CD8-positive, alpha-beta memory T cell (primary cell): ENCODE data around the gene PEF1. TPM values are rescaled to one million over a fixed set of nuclear protein-coding genes. Genes with fewer than 3 reads are reported as not detected.
A peak's percentile ranks its signal among the peaks of the same experiment; 100 is the strongest.

Experiments used
- CTCF ChIA-PET: fragments of 350-600 bp; sonication (Branson Sonifier 250); formaldehyde crosslinking; loops from one replicate; lab custom pipeline; 2021; ENCODE audit warnings: antibody characterized with exemption; lab: Charles Lee
- POLR2A ChIA-PET: fragments of 350-600 bp; sonication (Branson Sonifier 250); formaldehyde crosslinking; loops from one replicate; lab custom pipeline; 2021; ENCODE audit warnings: antibody characterized with exemption; lab: Charles Lee
- DNase-seq, 5 donors: peaks; one replicate each; pipeline versions ENCODE4 v3.0.0 to v3.0.0-alpha.2; 2020 to 2022; ENCODE audit warnings: mixed read lengths in 1 of 5
- H3K27ac ChIP-seq: one replicate; pipeline ENCODE4 v1.7.0; 2013; ENCODE audit warnings: low read depth, mild to moderate bottlenecking, low read length, moderate library complexity
- H3K27me3 ChIP-seq: 2 replicates; pipeline ENCODE4 v1.7.0; 2013; ENCODE audit warnings: low read length, mild to moderate bottlenecking; ENCODE audit not compliant: insufficient read depth, poor library complexity, severe bottlenecking
- H3K36me3 ChIP-seq: 2 replicates; pipeline ENCODE4 v1.7.0; 2013; ENCODE audit warnings: mild to moderate bottlenecking, low read length, moderate library complexity; ENCODE audit not compliant: insufficient read depth
- H3K4me1 ChIP-seq: 2 replicates; pipeline ENCODE4 v1.7.0; 2013; ENCODE audit warnings: mild to moderate bottlenecking, low read length, moderate library complexity; ENCODE audit not compliant: insufficient read depth
- H3K4me3 ChIP-seq: 2 replicates; pipeline ENCODE4 v1.7.0; 2013; ENCODE audit warnings: mild to moderate bottlenecking, low read length
- H3K9me3 ChIP-seq: 2 replicates; pipeline ENCODE4 v1.7.0; 2013; ENCODE audit warnings: mild to moderate bottlenecking, low read length
- H3K27ac Mint-ChIP-seq, 8 donors: one replicate each; pipeline ENCODE4 v1.8.0; 2020 to 2021; ENCODE audit warnings: mixed read lengths in 8 of 8, mild to moderate bottlenecking in 6 of 8, inconsistent platforms in 3 of 8, moderate library complexity in 3 of 8
- H3K27me3 Mint-ChIP-seq, 2 donors: one replicate each; pipeline ENCODE4 v1.8.0; 2020 to 2021; ENCODE audit warnings: mixed read lengths in 2 of 2, mild to moderate bottlenecking in 1 of 2, moderate library complexity in 1 of 2
- H3K36me3 Mint-ChIP-seq, 3 donors: one replicate each; pipeline ENCODE4 v1.8.0; 2020 to 2021; ENCODE audit warnings: mixed read lengths in 3 of 3, inconsistent platforms in 1 of 3, mild to moderate bottlenecking in 1 of 3
- H3K4me1 Mint-ChIP-seq, 3 donors: one replicate each; pipeline ENCODE4 v1.8.0; 2020 to 2021; ENCODE audit warnings: mixed read lengths in 3 of 3, inconsistent platforms in 1 of 3, mild to moderate bottlenecking in 1 of 3
- H3K4me3 Mint-ChIP-seq, 7 donors: one replicate each; pipeline ENCODE4 v1.8.0; 2020 to 2021; ENCODE audit warnings: mixed read lengths in 7 of 7, mild to moderate bottlenecking in 6 of 7, moderate library complexity in 4 of 7, inconsistent platforms in 2 of 7
- H3K9me3 Mint-ChIP-seq, 5 donors: one replicate each; pipeline ENCODE4 v1.8.0; 2020 to 2022; ENCODE audit warnings: mixed read lengths in 5 of 5, mild to moderate bottlenecking in 3 of 5, moderate library complexity in 2 of 5, inconsistent platforms in 1 of 5
- polyA plus RNA-seq: library from polyadenylated mRNA; unstranded; fragments of 300-500 nt; fragmentation: Illumina TruSeq; gene quantifications from one replicate; pipeline ENCODE4 v1.2.3, GENCODE V29; 2021
- total RNA-seq, 2 experiments: library from RNA; stranded (reverse); gene quantifications; one replicate each; pipeline ENCODE4 v1.2.3, GENCODE V29; 2021

Gene PEF1
- total and polyA plus RNA-seq, 3 experiments from 2014 or later: 67.9 to 98.9 (median 69.9) TPM

GRCh38 chr1:31607360-31607759 lies 37.3 kb downstream of the PEF1 start:
- Mint-ChIP-seq H3K27ac (peak overlapping the region in 1 of 8 donors; percentile 26), H3K27me3 (peaks cover 3 to 15% of the 10 kb centered on the region in 2 donors), H3K4me3 (no peak overlapping the region), H3K36me3 (no peaks in the 10 kb centered on the region), H3K4me1 (no peaks in the 10 kb centered on the region), H3K9me3 (no peaks in the 10 kb centered on the region)
- no peak overlapping the region for H3K27ac ChIP-seq
- ChIA-PET POLR2A (no interaction called here), CTCF (interaction anchor here (2.0 kb wide), 1 partner anchor 10 kb away, joined by 6 read pairs; the partner anchor contains the start of gene HCRTR1)
- no peak for DNase-seq
- no peaks in the 10 kb centered on the region for H3K36me3 ChIP-seq
- no peaks in the 10 kb centered on the region for H3K4me1 ChIP-seq
- H3K4me3 ChIP-seq: no peak overlapping the region
- H3K9me3 ChIP-seq: no peaks in the 10 kb centered on the region
- no peaks in the 10 kb centered on the region for H3K27me3 ChIP-seq

- no peak overlapping the region for H3K27ac ChIP-seq
- H3K4me1 ChIP-seq: no peaks in the 10 kb centered on the region
- no peak overlapping the region for H3K27ac Mint-ChIP-seq
- no peaks in the 10 kb centered on the region for H3K9me3 Mint-ChIP-seq
- no peak overlapping the region for H3K4me3 Mint-ChIP-seq
- peaks cover 3 to 15% of the 10 kb centered on the region in 2 donors for H3K27me3 Mint-ChIP-seq
- H3K36me3 Mint-ChIP-seq: no peaks in the 10 kb centered on the region
- no peaks in the 10 kb centered on the region for H3K27me3 ChIP-seq
- no peaks in the 10 kb centered on the region for H3K4me1 Mint-ChIP-seq
- H3K9me3 ChIP-seq: no peaks in the 10 kb centered on the region
- ChIA-PET CTCF (interaction anchor here (2.1 kb wide), 1 partner anchor 13 kb away, joined by 9 read pairs; no protein-coding TSS in a partner anchor), POLR2A (no interaction called here)
- no peaks in the 10 kb centered on the region for H3K36me3 ChIP-seq
- no peak for DNase-seq
- no peak overlapping the region for H3K4me3 ChIP-seq
Observed at GRCh38 chr1:31605908-31606427, 38.7 kb downstream of the PEF1 start.

GRCh38 chr1:31602081-31602480 lies 42.6 kb downstream of the PEF1 start:
- H3K27me3 Mint-ChIP-seq: peaks cover 2 to 4% of the 10 kb centered on the region in 2 donors
- no peaks in the 10 kb centered on the region for H3K4me1 Mint-ChIP-seq
- ChIA-PET POLR2A (no interaction called here), CTCF (no interaction called here)
- no peaks in the 10 kb centered on the region for H3K9me3 ChIP-seq
- no peaks in the 10 kb centered on the region for H3K9me3 Mint-ChIP-seq
- no peak for DNase-seq
- H3K36me3 Mint-ChIP-seq: no peaks in the 10 kb centered on the region
- H3K27ac ChIP-seq: no peak overlapping the region
- H3K4me3 Mint-ChIP-seq: no peak overlapping the region
- no peak overlapping the region for H3K4me3 ChIP-seq
- no peak overlapping the region for H3K27ac Mint-ChIP-seq
- no peaks in the 10 kb centered on the region for H3K36me3 ChIP-seq
- H3K4me1 ChIP-seq: no peaks in the 10 kb centered on the region
- H3K27me3 ChIP-seq: no peaks in the 10 kb centered on the region

GRCh38 chr1:31600641-31601040 lies 44.0 kb downstream of the PEF1 start:
- CTCF ChIA-PET: no interaction called here
- POLR2A ChIA-PET: no interaction called here
- no peaks in the 10 kb centered on the region for H3K9me3 ChIP-seq
- Mint-ChIP-seq H3K9me3 (no peaks in the 10 kb centered on the region), H3K27ac (no peak overlapping the region), H3K27me3 (peaks cover 0 to 9% of the 10 kb centered on the region in 2 donors), H3K4me3 (no peak overlapping the region), H3K36me3 (no peaks in the 10 kb centered on the region), H3K4me1 (no peaks in the 10 kb centered on the region)
- H3K36me3 ChIP-seq: no peaks in the 10 kb centered on the region
- DNase-seq: no peak
- no peaks in the 10 kb centered on the region for H3K4me1 ChIP-seq
- H3K27me3 ChIP-seq: no peaks in the 10 kb centered on the region
- no peak overlapping the region for H3K27ac ChIP-seq
- H3K4me3 ChIP-seq: no peak overlapping the region

- H3K9me3 Mint-ChIP-seq: no peaks in the 10 kb centered on the region
- no peaks in the 10 kb centered on the region for H3K9me3 ChIP-seq
- H3K4me1 Mint-ChIP-seq: no peaks in the 10 kb centered on the region
- H3K4me1 ChIP-seq: no peaks in the 10 kb centered on the region
- no peaks in the 10 kb centered on the region for H3K36me3 ChIP-seq
- H3K4me3 Mint-ChIP-seq: no peak overlapping the region
- no peak overlapping the region for H3K4me3 ChIP-seq
- H3K27me3 Mint-ChIP-seq: peaks cover 2 to 9% of the 10 kb centered on the region in 2 donors
- POLR2A ChIA-PET: no interaction called here
- CTCF ChIA-PET: no interaction called here
- no peaks in the 10 kb centered on the region for H3K27me3 ChIP-seq
- DNase-seq: no peak
- H3K36me3 Mint-ChIP-seq: no peaks in the 10 kb centered on the region
- H3K27ac ChIP-seq: no peak overlapping the region
- no peak overlapping the region for H3K27ac Mint-ChIP-seq
Observed at GRCh38 chr1:31598980-31599379, 45.7 kb downstream of the PEF1 start.

GRCh38 chr1:31596737-31597097 lies 48.0 kb downstream of the PEF1 start:
- Histone ChIP-seq H3K4me3 (no peak overlapping the region), H3K27me3 (no peaks in the 10 kb centered on the region), H3K27ac (no peak overlapping the region), H3K4me1 (no peaks in the 10 kb centered on the region), H3K36me3 (no peaks in the 10 kb centered on the region), H3K9me3 (no peaks in the 10 kb centered on the region)
- CTCF ChIA-PET: no interaction called here
- Mint-ChIP-seq H3K9me3 (no peaks in the 10 kb centered on the region), H3K36me3 (no peaks in the 10 kb centered on the region), H3K4me3 (no peak overlapping the region), H3K27me3 (peaks cover 11 to 17% of the 10 kb centered on the region in 2 donors), H3K27ac (no peak overlapping the region), H3K4me1 (no peaks in the 10 kb centered on the region)
- DNase-seq: no peak
- POLR2A ChIA-PET: no interaction called here

- Mint-ChIP-seq H3K9me3 (no peaks in the 10 kb centered on the region), H3K36me3 (no peaks in the 10 kb centered on the region), H3K4me3 (no peak overlapping the region), H3K4me1 (no peaks in the 10 kb centered on the region), H3K27me3 (peaks cover 17 to 18% of the 10 kb centered on the region in 2 donors), H3K27ac (peak overlapping the region in 1 of 8 donors; percentile 25)
- Histone ChIP-seq H3K36me3 (no peaks in the 10 kb centered on the region), H3K4me3 (no peak overlapping the region), H3K27ac (no peak overlapping the region), H3K27me3 (no peaks in the 10 kb centered on the region), H3K4me1 (no peaks in the 10 kb centered on the region), H3K9me3 (no peaks in the 10 kb centered on the region)
- ChIA-PET POLR2A (no interaction called here), CTCF (no interaction called here)
- DNase-seq: no peak
Observed at GRCh38 chr1:31595836-31596736, 48.6 kb downstream of the PEF1 start.
